HG03439 (cell line): Measurements from ENCODE around the gene STMN1.
A peak's percentile ranks its signal among the peaks of the same experiment; 100 is the strongest.

Experiments used
- ATAC-seq: cut with Tn5 transposase; IDR thresholded peaks from one replicate; pipeline ENCODE4 v1.9.1; 2021; ENCODE audit warnings: mild to moderate bottlenecking, moderate library complexity; ENCODE audit not compliant: unreplicated experiment

STMN1 gene

GRCh38 chr1:25922056-25922970 is 16.1 kb upstream of the STMN1 start:
- ATAC-seq: no peak

- ATAC-seq: no peak
These were observed 12.4 kb upstream of the STMN1 start for GRCh38 chr1:25918615-25919014.

GRCh38 chr1:25917996-25918395 is 11.8 kb upstream of the STMN1 start:
- ATAC-seq: no peak

GRCh38 chr1:25916460-25916859 is 10.2 kb upstream of the STMN1 start:
- ATAC-seq: no peak

GRCh38 chr1:25914074-25914995 is 8.1 kb upstream of the STMN1 start:
- no peak for ATAC-seq

GRCh38 chr1:25913206-25913605 is 7.0 kb upstream of the STMN1 start:
- ATAC-seq: no peak

- no peak for ATAC-seq
These were observed 6.0 kb upstream of the STMN1 start for GRCh38 chr1:25912076-25912831.

- no peak for ATAC-seq
These were observed 4.9 kb upstream of the STMN1 start for GRCh38 chr1:25911162-25911561.

- no peak for ATAC-seq
These were observed 2.8 kb upstream of the STMN1 start for GRCh38 chr1:25909040-25909439.

- ATAC-seq: no peak
These were observed 1.9 kb upstream of the STMN1 start for GRCh38 chr1:25908161-25908560.

- ATAC-seq: no peak
These were observed 1.4 kb upstream of the STMN1 start for GRCh38 chr1:25907601-25908000.

GRCh38 chr1:25906644-25907300 is 553 bp upstream of the STMN1 start:
- no peak for ATAC-seq

- peak; percentile 70 for ATAC-seq
These were observed 1.1 kb downstream of the STMN1 start for GRCh38 chr1:25904943-25905679.

GRCh38 chr1:25903986-25904385 is 2.2 kb downstream of the STMN1 start:
- no peak for ATAC-seq

- ATAC-seq: no peak
These were observed 3.8 kb downstream of the STMN1 start for GRCh38 chr1:25902462-25902861.

- no peak for ATAC-seq
These were observed 6.0 kb downstream of the STMN1 start for GRCh38 chr1:25900219-25900618.

GRCh38 chr1:25899792-25900191 is 6.4 kb downstream of the STMN1 start:
- no peak for ATAC-seq

GRCh38 chr1:25898223-25899015 is 7.8 kb downstream of the STMN1 start:
- no peak for ATAC-seq

GRCh38 chr1:25897754-25898153 is 8.5 kb downstream of the STMN1 start:
- no peak for ATAC-seq
